AG04450 (cell line): ENCODE results near the gene THTPA. TPM values are rescaled to one million over a fixed set of nuclear protein-coding genes. Genes with fewer than 3 reads are reported as not detected.

ENCODE experiments used
- CTCF ChIA-PET: fragments of 300-600, 350-600 bp; formaldehyde crosslinking; extraction: SDS; loops from one replicate; lab custom pipeline; 2022; ENCODE audit warnings: antibody characterized with exemption, inconsistent platforms; lab: Charles Lee
- POLR2A ChIA-PET: fragments of 350-600 bp; formaldehyde crosslinking; extraction: SDS; loops from one replicate; lab custom pipeline; 2021; ENCODE audit warnings: antibody characterized with exemption, inconsistent platforms; lab: Yijun Ruan, JAX
- DNase-seq: peaks from one replicate; pipeline ENCODE4 v3.0.0-alpha.2; 2011; ENCODE audit warnings: low read depth, low spot score
- H3K27ac ChIP-seq: one replicate; pipeline ENCODE4 v1.5.1; 2012; ENCODE audit warnings: low read depth, low read length, control low read depth
- H3K27me3 ChIP-seq: one replicate; pipeline ENCODE4 v1.6.0; 2012; ENCODE audit warnings: low read length; ENCODE audit not compliant: control insufficient read depth, insufficient read depth
- H3K4me3 ChIP-seq: 2 replicates; pipeline ENCODE4 v1.5.1; 2011; ENCODE audit warnings: mild to moderate bottlenecking, low read depth, low read length, control low read depth
- H3K9me3 ChIP-seq: 2 replicates; pipeline ENCODE4 v1.5.1; 2012; ENCODE audit warnings: low read length; ENCODE audit not compliant: control insufficient read depth, insufficient read depth
- CTCF ChIP-seq: IDR thresholded peaks from 2 replicates; pipeline ENCODE4 v1.5.1; 2011; ENCODE audit warnings: low read depth, low read length, control low read depth, inconsistent platforms
- polyA plus RNA-seq: library from polyadenylated mRNA; depleted of rRNA; stranded (reverse); fragments of >200 nt; gene quantifications from 2 replicates; pipeline ENCODE4 v1.2.3, GENCODE V29; 2011

The THTPA gene
- polyA plus RNA-seq, 1 experiment = 4.9 TPM

GRCh38 chr14:23547924-23548323, 8.1 kb upstream of the THTPA start:
- ChIA-PET CTCF (interaction anchor here (1.0 to 2.8 kb wide), 2 partner anchors 12 to 14 kb away, joined by 3 to 25 read pairs; no protein-coding TSS in a partner anchor), POLR2A (no interaction called here)
- H3K9me3 ChIP-seq = no peaks in the 10 kb centered on the region
- H3K27me3 ChIP-seq = peaks cover 41% of the 10 kb centered on the region
- H3K27ac ChIP-seq = no peak overlapping the region
- DNase-seq = no peak
- H3K4me3 ChIP-seq = no peak overlapping the region
- no peak for TF ChIP-seq CTCF

- peaks cover 41% of the 10 kb centered on the region for H3K27me3 ChIP-seq
- H3K4me3 ChIP-seq = no peak overlapping the region
- ChIA-PET POLR2A (no interaction called here), CTCF (interaction anchor here (0.8 to 2.8 kb wide), 4 partner anchors 9 to 15 kb away, joined by 3 to 25 read pairs (median 6); no protein-coding TSS in a partner anchor)
- DNase-seq = no peak
- TF ChIP-seq CTCF = no peak
- H3K27ac ChIP-seq = no peak overlapping the region
- H3K9me3 ChIP-seq = no peaks in the 10 kb centered on the region
Observed at GRCh38 chr14:23548351-23549318, 7.4 kb upstream of the THTPA start.

- peaks cover 35% of the 10 kb centered on the region for H3K27me3 ChIP-seq
- CTCF ChIA-PET = interaction anchor here (1.2 to 2.8 kb wide), 4 partner anchors 9 to 72 kb away, joined by 3 to 25 read pairs (median 6); no protein-coding TSS in a partner anchor
- DNase-seq = no peak
- POLR2A ChIA-PET = no interaction called here
- H3K27ac ChIP-seq = no peak overlapping the region
- TF ChIP-seq CTCF = no peak
- H3K9me3 ChIP-seq = no peaks in the 10 kb centered on the region
- H3K4me3 ChIP-seq = peak overlapping the region; percentile 63
Observed at GRCh38 chr14:23550131-23550811, 5.8 kb upstream of the THTPA start.

- CTCF ChIA-PET = interaction anchor here (0.7 to 1.8 kb wide), 3 partner anchors 12 to 328 kb away, joined by 3 to 7 read pairs (median 3); no protein-coding TSS in a partner anchor
- Histone ChIP-seq H3K27me3 (peaks cover 32% of the 10 kb centered on the region), H3K4me3 (peak overlapping the region; percentile 63), H3K27ac (no peak overlapping the region), H3K9me3 (no peaks in the 10 kb centered on the region)
- DNase-seq = no peak
- POLR2A ChIA-PET = no interaction called here
- no peak for TF ChIP-seq CTCF
Observed at GRCh38 chr14:23550812-23551265, 5.2 kb upstream of the THTPA start.
